Glutamatergic neuron (in vitro differentiated cells): ENCODE results near the gene GIPC1. TPM values are rescaled to one million over a fixed set of nuclear protein-coding genes. Genes with fewer than 3 reads are reported as not detected.

Source experiments
- DNase-seq: peaks from one replicate; pipeline ENCODE4 v3.0.0; 2022
- H3K27ac Mint-ChIP-seq: one replicate; pipeline ENCODE4 v1.8.0; 2020; ENCODE audit warnings: mild to moderate bottlenecking, mixed read lengths, inconsistent platforms; ENCODE audit not compliant: unreplicated experiment
- H3K27me3 Mint-ChIP-seq: one replicate; pipeline ENCODE4 v1.8.0; 2020; ENCODE audit warnings: mild to moderate bottlenecking, moderate library complexity, mixed read lengths, inconsistent platforms; ENCODE audit not compliant: unreplicated experiment
- H3K36me3 Mint-ChIP-seq: one replicate; pipeline ENCODE4 v1.8.0; 2020; ENCODE audit warnings: mild to moderate bottlenecking, mixed read lengths, inconsistent platforms; ENCODE audit not compliant: unreplicated experiment
- H3K4me1 Mint-ChIP-seq: one replicate; pipeline ENCODE4 v1.8.0; 2020; ENCODE audit warnings: mild to moderate bottlenecking, low read depth, mixed read lengths, inconsistent platforms; ENCODE audit not compliant: unreplicated experiment
- H3K4me3 Mint-ChIP-seq: one replicate; pipeline ENCODE4 v1.8.0; 2020; ENCODE audit warnings: mild to moderate bottlenecking, mixed read lengths, inconsistent platforms; ENCODE audit not compliant: unreplicated experiment
- H3K9me3 Mint-ChIP-seq: one replicate; pipeline ENCODE4 v1.8.0; 2020; ENCODE audit warnings: mild to moderate bottlenecking, moderate library complexity, mixed read lengths, inconsistent platforms; ENCODE audit not compliant: unreplicated experiment
- total RNA-seq: library from RNA; stranded (reverse); fragmentation: NEBNext Ultra II Directional; extraction: Animal tissue kit (Norgen Biotek cat#: 25700); gene quantifications from one replicate; pipeline ENCODE4 v1.2.1, GENCODE V29; 2021; ENCODE audit not compliant: unreplicated experiment
- TF ChIP-seq, protein P1 (sequence below): fragments of 200-600 bp; sonication (generic); IDR thresholded peaks from one replicate; pipeline ENCODE4 v1.5.0; 2021; ENCODE audit not compliant: partially characterized antibody, unreplicated experiment

Gene GIPC1
- total RNA-seq, 1 donor from 2014 or later = 53.4 TPM

DNA sequence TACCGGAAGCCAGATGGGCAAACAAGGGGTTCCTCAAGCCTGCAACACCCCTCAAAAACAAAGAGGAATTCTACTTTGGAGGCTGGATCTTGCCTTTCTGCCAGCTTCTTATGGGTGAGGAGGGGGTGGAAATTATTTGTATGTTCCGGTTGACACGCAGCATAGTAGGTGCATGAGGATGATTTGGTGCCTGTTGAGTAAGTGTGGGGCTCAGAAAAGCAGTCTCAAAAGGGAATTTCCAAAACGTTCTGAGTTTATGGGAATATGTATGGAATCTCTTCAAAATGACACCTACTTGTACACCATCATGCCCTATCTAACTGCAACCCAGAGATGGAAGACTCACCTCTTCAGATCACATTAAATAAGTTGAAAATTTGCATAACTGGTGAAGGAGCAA, 30.5 kb upstream of the GIPC1 start:
- no peak overlapping the region for H3K4me3 Mint-ChIP-seq
- no peak for DNase-seq
- H3K4me1 Mint-ChIP-seq = peaks cover 3% of the 10 kb centered on the region
- peaks cover 2% of the 10 kb centered on the region for H3K27me3 Mint-ChIP-seq
- H3K36me3 Mint-ChIP-seq = no peaks in the 10 kb centered on the region
- H3K9me3 Mint-ChIP-seq = peaks cover 5% of the 10 kb centered on the region
- peak overlapping the region; percentile 26 for H3K27ac Mint-ChIP-seq
- TF ChIP-seq, protein P1, sequence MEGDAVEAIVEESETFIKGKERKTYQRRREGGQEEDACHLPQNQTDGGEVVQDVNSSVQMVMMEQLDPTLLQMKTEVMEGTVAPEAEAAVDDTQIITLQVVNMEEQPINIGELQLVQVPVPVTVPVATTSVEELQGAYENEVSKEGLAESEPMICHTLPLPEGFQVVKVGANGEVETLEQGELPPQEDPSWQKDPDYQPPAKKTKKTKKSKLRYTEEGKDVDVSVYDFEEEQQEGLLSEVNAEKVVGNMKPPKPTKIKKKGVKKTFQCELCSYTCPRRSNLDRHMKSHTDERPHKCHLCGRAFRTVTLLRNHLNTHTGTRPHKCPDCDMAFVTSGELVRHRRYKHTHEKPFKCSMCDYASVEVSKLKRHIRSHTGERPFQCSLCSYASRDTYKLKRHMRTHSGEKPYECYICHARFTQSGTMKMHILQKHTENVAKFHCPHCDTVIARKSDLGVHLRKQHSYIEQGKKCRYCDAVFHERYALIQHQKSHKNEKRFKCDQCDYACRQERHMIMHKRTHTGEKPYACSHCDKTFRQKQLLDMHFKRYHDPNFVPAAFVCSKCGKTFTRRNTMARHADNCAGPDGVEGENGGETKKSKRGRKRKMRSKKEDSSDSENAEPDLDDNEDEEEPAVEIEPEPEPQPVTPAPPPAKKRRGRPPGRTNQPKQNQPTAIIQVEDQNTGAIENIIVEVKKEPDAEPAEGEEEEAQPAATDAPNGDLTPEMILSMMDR = no peak

DNA sequence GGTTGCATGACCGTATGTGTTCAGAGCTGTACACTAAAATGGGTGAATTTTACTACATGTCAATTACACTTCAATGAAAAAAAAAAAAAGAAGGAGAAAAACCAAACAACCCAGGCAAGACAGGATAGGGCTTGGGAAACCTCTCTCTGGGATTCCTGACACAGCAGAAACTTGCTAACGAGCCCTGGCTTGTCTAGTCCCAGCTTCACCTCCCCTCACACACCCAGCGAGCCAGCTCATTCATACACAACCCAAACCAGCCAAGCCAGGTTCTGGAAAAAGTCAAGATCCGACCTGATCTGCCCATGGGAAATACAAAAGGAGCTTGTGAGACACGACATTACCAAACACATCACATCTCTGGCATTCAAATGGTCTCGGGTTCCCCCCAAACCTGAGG, 29.8 kb upstream of the GIPC1 start:
- no peak for DNase-seq
- H3K4me3 Mint-ChIP-seq = no peak overlapping the region
- no peak overlapping the region for H3K27ac Mint-ChIP-seq

DNA sequence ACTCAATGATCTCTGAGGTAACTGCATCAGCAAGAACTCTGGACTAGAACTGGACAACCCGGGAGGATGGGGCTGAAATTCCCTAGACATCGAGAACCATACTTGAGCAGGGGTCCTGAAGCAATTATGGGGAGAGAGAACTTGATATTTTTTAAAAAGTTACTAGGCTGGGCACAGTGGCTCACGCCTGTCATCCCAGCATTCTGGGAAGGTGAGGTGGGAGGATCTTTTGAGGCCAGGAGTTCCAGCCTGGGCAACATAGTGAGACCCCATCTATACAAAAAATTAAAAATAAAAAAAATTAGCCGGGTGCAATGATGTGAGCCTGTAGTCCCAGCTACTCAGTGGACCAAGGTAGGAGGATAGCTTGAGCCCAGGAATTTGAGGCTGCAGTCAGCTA, 24.6 kb upstream of the GIPC1 start:
- Mint-ChIP-seq H3K27ac (no peak overlapping the region), H3K4me3 (no peak overlapping the region), H3K9me3 (peaks cover 12% of the 10 kb centered on the region), H3K4me1 (peaks cover 15% of the 10 kb centered on the region), H3K27me3 (peaks cover 5% of the 10 kb centered on the region), H3K36me3 (no peaks in the 10 kb centered on the region)
- TF ChIP-seq, protein P1 = no peak
- DNase-seq = no peak

More for the DNA sequence above, 29.8 kb upstream of the GIPC1 start:
- TF ChIP-seq, protein P1 = no peak
- Mint-ChIP-seq H3K36me3 (no peaks in the 10 kb centered on the region), H3K27me3 (peaks cover 2% of the 10 kb centered on the region), H3K4me1 (peaks cover 1% of the 10 kb centered on the region), H3K9me3 (peaks cover 4% of the 10 kb centered on the region)

DNA sequence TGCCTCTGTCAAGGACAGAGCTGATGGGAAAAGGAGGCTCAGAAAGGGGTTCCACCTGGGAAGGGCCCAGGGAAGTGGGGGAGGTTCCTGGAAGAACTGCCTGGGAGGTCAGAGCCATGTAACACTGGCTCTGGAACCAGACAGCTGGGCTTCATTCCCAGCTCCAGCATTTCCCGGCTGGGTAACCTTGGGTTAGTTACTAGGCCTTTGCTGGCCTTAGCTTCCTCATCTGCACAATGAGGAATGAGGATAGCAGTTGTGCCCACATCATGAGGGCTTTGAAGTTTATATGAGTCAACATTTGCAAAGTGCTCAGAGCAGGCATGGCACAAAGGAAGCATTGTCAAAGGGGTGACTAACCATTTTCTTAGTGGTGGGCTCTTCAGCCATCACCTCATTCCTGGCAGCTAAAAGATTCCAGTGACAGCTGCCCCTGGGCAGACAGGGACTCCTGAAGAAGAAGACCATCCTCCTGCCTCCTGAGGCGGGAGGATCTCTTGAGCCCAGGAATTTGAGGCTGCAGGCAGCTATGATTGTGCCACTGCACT, 24.0 kb upstream of the GIPC1 start:
- DNase-seq = no peak
- Mint-ChIP-seq H3K9me3 (peaks cover 15% of the 10 kb centered on the region), H3K4me1 (peaks cover 20% of the 10 kb centered on the region), H3K27me3 (peaks cover 6% of the 10 kb centered on the region), H3K27ac (no peak overlapping the region), H3K4me3 (peak overlapping the region; percentile 68), H3K36me3 (peaks cover 6% of the 10 kb centered on the region)
- TF ChIP-seq, protein P1 = no peak

DNA sequence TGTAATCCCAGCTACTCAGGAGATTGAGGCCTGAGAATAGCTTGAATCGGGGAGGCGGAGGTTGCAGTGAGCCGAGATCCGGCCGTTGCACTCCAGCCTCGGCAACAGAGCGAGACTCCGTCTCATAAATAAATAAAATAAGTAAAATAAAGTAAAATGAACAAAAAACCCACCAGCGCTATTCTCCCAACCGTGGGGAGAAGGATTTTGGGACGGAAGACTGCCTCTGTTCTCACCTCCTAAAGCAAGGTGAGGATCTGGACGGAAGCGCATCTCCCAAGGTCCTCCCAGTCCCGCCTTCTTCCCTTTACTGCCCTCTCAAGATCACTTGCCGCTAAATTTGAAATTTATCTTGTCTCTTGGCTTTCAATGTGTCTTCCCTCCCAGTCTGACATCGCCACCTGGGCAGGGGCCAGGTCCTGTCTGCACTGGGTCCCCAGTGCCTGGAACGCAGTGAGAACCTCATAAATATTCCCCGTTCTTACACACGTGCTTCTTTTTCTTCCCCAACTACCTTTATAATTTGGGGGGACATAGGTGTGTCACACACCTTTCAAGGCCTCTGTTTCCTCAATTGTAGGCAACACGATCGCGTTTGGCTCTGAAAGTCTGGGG, 23.4 kb upstream of the GIPC1 start:
- TF ChIP-seq, protein P1 = no peak
- Mint-ChIP-seq H3K4me3 (peak overlapping the region; percentile 80), H3K9me3 (peaks cover 15% of the 10 kb centered on the region), H3K27me3 (peaks cover 6% of the 10 kb centered on the region), H3K36me3 (peaks cover 10% of the 10 kb centered on the region), H3K4me1 (peaks cover 25% of the 10 kb centered on the region), H3K27ac (no peak overlapping the region)
- DNase-seq = no peak
